HG03520 (cell line): ENCODE data around the gene SNRNP200.
A peak's percentile ranks its signal among the peaks of the same experiment; 100 is the strongest.
"Not testable (repeated sequence)": the region's sequence is repeated elsewhere in the genome, so short reads cannot be mapped to it uniquely, and the experiment has no call there.

Experiments used
- ATAC-seq: cut with Tn5 transposase; IDR thresholded peaks from one replicate; pipeline ENCODE4 v1.9.1; 2021; ENCODE audit warnings: mild to moderate bottlenecking, moderate library complexity; ENCODE audit not compliant: unreplicated experiment

Gene SNRNP200

DNA sequence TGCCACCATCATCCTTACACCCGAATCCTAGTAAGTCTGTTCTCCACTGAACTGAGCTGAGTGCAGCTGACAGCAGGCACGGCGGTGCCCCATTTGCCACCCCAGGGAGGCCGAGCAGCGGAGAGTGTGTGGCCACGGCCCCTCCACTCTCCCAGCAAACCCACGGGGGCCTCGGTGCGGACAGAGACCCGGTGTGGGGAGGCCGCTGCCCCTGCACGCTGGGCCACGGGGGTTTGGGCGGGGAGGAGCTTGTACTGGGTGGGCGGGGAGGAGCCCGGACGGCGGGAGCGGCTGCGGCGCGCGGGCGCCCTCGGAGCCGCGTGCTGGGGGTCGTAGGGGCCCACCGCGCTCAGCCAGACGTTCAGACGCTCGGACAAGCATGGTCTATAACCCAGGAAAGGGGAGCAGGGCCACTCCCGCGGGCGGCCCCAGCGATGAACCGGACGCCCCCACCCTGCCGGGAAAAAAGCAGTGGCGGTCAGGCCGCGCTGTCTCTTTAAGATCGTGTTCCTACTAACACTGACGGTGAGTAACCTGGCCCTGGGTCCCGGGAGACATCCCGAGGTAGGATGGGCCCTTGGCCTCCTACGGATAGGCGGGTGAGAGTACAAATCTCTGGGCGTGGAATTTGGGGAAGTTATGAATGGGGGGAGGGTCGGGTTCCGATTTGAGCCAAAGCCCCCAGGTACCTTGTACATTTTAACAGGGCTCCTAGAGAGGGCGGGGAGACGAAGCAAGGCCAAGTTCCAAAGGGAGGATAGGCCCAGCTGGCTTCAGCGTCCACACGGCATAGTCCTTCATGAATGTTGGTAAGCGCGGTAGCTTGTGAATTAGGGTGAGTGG is 19.9 kb upstream of the SNRNP200 start, which contains the start of gene ITPRIPL1:
Gene ITPRIPL1 (plus strand): TSS at position 277 of the 843 bp plus-strand sequence. CDS start 523 bp downstream, at position 800.
- no peak for ATAC-seq

DNA sequence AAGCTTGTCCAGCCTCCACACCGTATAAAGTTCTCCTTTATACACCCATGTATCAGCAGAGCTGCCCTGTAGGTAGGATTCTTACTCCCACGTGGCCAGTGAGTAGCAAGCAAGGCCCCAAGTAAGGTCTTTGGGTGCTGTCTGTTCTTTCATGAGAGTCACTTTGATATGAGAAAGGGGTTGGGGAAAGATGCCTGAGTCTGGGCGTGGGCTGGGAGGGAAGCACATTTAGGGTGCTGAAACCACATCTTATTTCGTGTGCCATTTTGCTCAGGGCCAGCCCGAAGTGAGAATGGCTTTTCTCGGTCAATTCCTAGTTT is 19.3 kb upstream of the SNRNP200 start:
- no peak for ATAC-seq

- ATAC-seq: no peak
Observed at GRCh38 chr2:96323849-96324248, 18.5 kb upstream of the SNRNP200 start.

DNA sequence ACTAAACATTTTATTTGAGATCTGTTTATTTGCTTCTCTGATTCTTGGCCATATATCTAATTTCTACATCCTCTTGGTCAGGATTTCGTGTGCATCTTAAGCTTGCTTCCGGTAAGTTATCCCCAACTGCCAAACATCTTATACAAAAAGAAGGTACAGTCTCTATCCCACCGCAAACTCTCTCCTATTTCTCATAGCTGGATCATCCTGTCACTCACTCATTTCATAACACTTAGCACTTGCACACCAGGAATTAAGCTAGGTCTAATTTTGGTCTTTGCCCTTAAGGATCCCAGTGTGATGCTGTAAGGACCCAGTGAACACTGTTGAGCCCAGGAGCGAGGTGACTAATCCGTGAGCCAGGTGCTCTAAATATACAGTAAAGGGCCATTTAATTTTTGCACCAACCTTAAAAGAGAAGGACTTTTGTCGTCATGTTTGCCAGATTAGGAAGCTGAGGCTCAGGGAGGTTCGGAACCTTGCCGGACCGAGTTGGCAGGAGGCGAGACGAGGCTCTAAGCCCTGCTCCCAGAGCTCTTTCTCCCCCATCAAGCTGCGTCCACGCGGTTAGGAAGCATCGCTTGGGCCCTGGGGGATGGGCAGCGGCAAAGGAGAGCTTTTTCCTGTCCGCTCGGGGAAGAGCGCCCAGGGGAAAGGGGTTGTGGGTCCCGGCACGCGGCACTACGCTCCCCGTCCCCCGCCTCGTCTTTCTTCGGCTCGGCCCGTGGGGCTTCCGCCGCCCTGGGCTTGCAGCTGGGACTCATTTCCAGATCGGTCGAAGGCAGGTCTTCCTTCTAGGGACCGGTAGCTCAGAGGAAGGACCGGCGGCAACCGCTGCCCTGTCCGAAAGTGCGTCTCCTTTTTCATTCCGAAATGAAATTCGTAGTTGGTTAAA is 15.6 kb upstream of the SNRNP200 start:
- ATAC-seq: peak; percentile 22

DNA sequence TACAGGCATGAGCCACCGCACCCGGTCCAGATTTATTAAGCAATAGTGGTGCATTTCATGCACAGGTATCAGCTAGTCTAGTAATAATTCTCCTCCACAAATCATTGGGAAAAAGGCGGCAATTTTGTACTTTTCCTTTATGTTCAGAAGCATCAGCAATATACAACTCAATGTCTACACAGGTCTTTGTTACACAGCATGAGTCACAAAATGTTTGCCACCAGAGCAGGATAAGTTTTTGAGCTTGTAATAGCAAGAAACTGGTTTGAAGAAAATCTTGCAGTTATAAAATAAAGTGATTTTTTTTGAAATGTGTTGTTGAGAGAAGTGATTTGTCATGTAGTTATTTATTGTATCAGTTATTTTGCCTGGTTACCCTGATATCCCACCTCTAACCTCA is 15.0 kb upstream of the SNRNP200 start:
- ATAC-seq: no peak

DNA sequence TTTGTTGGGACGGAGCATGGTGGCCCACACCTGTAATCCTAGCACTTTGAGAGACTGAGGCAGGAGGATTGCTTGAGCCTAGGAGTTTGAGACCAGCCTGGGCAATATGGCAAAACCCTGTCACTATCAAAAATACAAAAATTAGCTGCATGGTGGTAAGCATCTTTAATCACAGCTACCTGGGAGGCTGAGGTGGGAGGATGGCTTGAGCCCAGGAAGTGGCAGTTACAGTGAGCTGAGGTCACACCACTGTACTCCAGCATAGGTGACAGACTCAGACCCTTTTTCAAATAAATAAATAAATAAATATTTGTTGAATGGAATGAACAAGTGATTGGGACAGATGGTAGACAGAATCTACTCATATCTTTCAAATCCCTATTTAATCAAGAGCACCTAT is 14.1 kb upstream of the SNRNP200 start:
- ATAC-seq: no peak

- ATAC-seq: no peak
Observed at GRCh38 chr2:96318723-96319122, 13.4 kb upstream of the SNRNP200 start.

DNA sequence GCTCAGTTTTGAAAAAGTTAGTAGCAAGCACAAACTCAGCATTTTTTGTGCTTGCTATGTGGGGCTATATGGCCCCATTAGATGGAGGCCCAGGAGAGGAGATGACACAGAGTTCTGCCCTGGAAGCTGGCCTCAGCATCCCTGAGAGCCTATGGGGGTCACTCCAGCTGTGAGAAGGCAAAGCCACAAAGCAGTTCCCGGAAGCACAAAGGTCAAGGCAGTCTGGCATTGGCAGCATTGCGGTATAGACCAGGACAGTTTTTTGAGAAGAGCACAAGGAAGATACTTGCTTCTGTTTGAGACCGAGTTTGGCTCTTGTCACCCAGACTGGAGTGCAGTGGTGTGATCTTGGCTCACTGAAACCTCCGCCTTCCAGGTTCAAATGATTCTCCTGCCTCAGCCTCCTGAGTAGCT is 12.2 kb upstream of the SNRNP200 start:
- no peak for ATAC-seq

DNA sequence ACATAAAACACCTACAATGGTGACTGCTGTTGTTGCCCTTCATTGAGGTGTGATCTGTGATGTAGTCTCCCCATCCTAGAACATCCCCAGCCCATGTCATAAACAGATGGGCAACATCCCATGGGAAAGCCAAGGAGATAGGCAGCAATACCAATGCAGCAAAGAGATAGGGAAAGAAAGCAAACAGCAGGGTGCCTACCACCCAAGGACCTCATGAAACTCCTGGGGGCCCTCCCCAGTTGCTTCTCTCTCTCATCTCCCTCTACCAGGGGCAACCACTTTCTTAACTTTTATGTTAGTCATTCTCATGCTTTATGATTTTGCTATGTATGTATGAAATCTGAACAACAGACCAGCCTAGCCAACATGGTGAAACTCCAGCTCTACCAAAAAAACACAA is 11.7 kb upstream of the SNRNP200 start:
- ATAC-seq: no peak

- ATAC-seq: no peak
Observed at GRCh38 chr2:96315400-96316071, 10.2 kb upstream of the SNRNP200 start.

- no peak for ATAC-seq
Observed at GRCh38 chr2:96315005-96315399, 9.7 kb upstream of the SNRNP200 start.

GRCh38 chr2:96308248-96308647 is 2.9 kb upstream of the SNRNP200 start:
- ATAC-seq: no peak

GRCh38 chr2:96306370-96306769 is 1.0 kb upstream of the SNRNP200 start:
- ATAC-seq: no peak

GRCh38 chr2:96305979-96306308 is 598 bp upstream of the SNRNP200 start:
- ATAC-seq: no peak

DNA sequence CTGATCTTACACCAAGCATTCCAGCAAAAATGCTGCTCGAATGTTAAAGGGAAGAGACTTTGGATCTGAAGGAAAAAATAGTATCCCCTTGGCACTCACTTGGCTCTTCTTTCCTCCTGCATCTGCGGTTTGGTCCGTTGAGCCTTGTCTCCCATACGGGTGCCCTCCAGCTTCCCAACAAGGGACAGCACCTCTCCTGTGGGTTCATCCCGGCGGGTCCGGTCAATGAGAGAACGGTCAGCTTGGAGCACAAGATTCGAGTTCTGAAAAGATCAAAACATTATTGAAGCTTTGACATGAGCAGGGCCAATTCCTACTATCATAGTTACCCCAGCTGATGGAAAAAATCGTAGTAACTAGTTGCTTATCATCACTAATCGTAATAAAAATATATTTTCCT is 740 bp downstream of the SNRNP200 start:
- no peak for ATAC-seq

DNA sequence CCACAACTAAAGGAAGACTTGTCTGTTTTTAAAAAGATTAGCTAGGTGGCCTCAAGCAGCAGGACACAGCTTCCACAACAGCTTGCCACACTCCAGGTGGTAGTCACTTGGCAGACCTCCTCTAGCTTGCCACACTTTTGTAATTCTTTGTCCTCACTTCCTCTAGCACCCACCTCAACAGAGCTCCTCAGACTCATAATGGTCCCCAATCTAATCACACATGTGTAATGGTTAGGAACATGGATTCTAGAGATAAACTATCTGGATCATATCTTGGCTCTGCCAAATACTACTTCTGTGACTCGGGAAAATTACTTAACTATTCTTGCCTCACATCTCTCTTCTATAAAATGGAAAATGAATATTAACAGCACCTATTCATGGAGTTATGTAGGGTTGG is 3.5 kb downstream of the SNRNP200 start:
- ATAC-seq: no peak

- no peak for ATAC-seq
Observed at GRCh38 chr2:96296925-96297324, 8.4 kb downstream of the SNRNP200 start.

GRCh38 chr2:96294271-96294670 is 11.1 kb downstream of the SNRNP200 start:
- not testable (repeated sequence) for ATAC-seq

DNA sequence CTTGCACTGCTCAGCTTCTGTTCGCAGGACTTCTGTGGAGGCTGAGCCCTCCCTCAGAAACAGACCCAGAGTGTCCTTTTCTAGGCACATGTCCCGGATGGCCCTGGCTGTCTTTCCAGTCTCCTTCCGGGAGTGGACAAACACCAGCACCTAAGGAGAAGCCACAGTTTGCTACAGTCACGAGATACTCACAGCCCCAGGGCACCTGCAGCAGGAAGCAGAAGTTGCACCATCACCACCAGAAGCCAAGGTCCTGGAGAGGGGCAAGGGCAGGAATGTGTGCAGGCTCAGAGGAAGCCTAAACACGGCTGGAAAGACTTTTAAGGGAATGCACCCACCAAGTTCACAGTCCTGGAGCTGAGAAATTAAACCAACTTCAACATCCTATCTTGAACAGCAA is 13.6 kb downstream of the SNRNP200 start:
- no peak for ATAC-seq

- no peak for ATAC-seq
Observed at GRCh38 chr2:96287273-96287856, 18.0 kb downstream of the SNRNP200 start.
